Endothelial cell of umbilical vein (primary cell): ENCODE results near the gene HDAC4.

Source experiments
- CTCF ChIP-seq, 2 donors: IDR thresholded peaks; 1 replicate in 1 of 2; 2 replicates in 1 of 2; pipeline ENCODE4 v1.5.1; 2011; ENCODE audit warnings: low read length in 2 of 2, mild to moderate bottlenecking in 2 of 2, moderate library complexity in 2 of 2, control low read depth in 1 of 2, inconsistent platforms in 1 of 2, low read depth in 1 of 2; ENCODE audit not compliant: insufficient read depth in 1 of 2; ENCODE audit errors: extremely low read depth in 1 of 2
- EZH2 ChIP-seq: IDR thresholded peaks from 2 replicates; pipeline ENCODE4 v1.6.1; 2012; ENCODE audit warnings: borderline replicate concordance, low read depth, mild to moderate bottlenecking, moderate library complexity, low read length, inconsistent platforms; ENCODE audit not compliant: severe bottlenecking
- FOS ChIP-seq: IDR thresholded peaks from 2 replicates; pipeline ENCODE4 v1.6.1; 2011; ENCODE audit warnings: mild to moderate bottlenecking, low read length, moderate library complexity, borderline replicate concordance; ENCODE audit not compliant: insufficient read depth
- GATA2 ChIP-seq: IDR thresholded peaks from 2 replicates; pipeline ENCODE4 v1.7.0; 2011; ENCODE audit warnings: low read depth, mild to moderate bottlenecking, moderate library complexity, mixed read lengths, low read length; ENCODE audit not compliant: insufficient read length, insufficient read depth
- MAX ChIP-seq: IDR thresholded peaks from 2 replicates; pipeline ENCODE4 v1.6.1; 2011; ENCODE audit not compliant: insufficient read depth, insufficient read length
- MYC ChIP-seq: IDR thresholded peaks from one replicate; pipeline ENCODE4 v1.6.1; 2011; ENCODE audit warnings: mild to moderate bottlenecking, low read depth, low read length
- POLR2A ChIP-seq: IDR thresholded peaks from 2 replicates; pipeline ENCODE4 v1.6.1; 2012; ENCODE audit warnings: low read depth, mild to moderate bottlenecking, control low read depth, low read length
- POLR2AphosphoS5 ChIP-seq: IDR thresholded peaks from 2 replicates; pipeline ENCODE4 v1.6.1; 2012; ENCODE audit warnings: low read depth, mild to moderate bottlenecking, control low read depth, low read length, moderate library complexity; ENCODE audit not compliant: insufficient read depth

GRCh38 chr2:239354791-239355136 is 46.1 kb downstream of the HDAC4 start:
- TF ChIP-seq POLR2A (no peak), CTCF (IDR thresholded peaks at IDR 0.05; ENCODE audit: extremely low read depth in 1 of 2, insufficient read depth in 1 of 2, low read depth in 1 of 2, low read length in 2 of 2) (no peak), POLR2AphosphoS5 (no peak), FOS (no peak), MAX (no peak), EZH2 (no peak), GATA2 (no peak), MYC (no peak)
